Stomach smooth muscle (tissue), 2 donors: ENCODE data around the gene FAM217A.

Experiments used
- H3K27ac ChIP-seq: one replicate; pipeline ENCODE4 v1.7.0; 2013; ENCODE audit warnings: mild to moderate bottlenecking, low read length, inconsistent platforms
- H3K27me3 ChIP-seq, 2 donors: one replicate each; pipeline ENCODE4 v1.7.0; 2013; ENCODE audit warnings: low read length in 2 of 2; ENCODE audit not compliant: insufficient read depth in 2 of 2, control insufficient read depth in 1 of 2
- H3K36me3 ChIP-seq, 2 donors: one replicate each; pipeline ENCODE4 v1.7.0; 2013; ENCODE audit warnings: low read length in 2 of 2; ENCODE audit not compliant: control insufficient read depth in 2 of 2, insufficient read depth in 2 of 2
- H3K4me1 ChIP-seq: one replicate; pipeline ENCODE4 v1.7.0; 2013; ENCODE audit warnings: low read length; ENCODE audit not compliant: control insufficient read depth, insufficient read depth
- H3K4me3 ChIP-seq, 2 donors: one replicate each; pipeline ENCODE4 v1.7.0; 2013; ENCODE audit warnings: low read length in 2 of 2
- H3K9ac ChIP-seq, 2 donors: one replicate each; pipeline ENCODE4 v1.7.0; 2013; ENCODE audit warnings: low read length in 2 of 2, mild to moderate bottlenecking in 1 of 2
- H3K9me3 ChIP-seq, 2 donors: one replicate each; pipeline ENCODE4 v1.7.0; 2013; ENCODE audit warnings: low read length in 2 of 2; ENCODE audit not compliant: control insufficient read depth in 2 of 2
- donor health status: healthy.
- donor health status: Pancreatic carcinoma.

The FAM217A gene

GRCh38 chr6:4085332-4085700 is 6.4 kb upstream of the FAM217A start:
- Histone ChIP-seq H3K27ac (no peak overlapping the region), H3K4me3 (no peak overlapping the region), H3K9ac (no peak overlapping the region), H3K36me3 (no peaks in the 10 kb centered on the region), H3K9me3 (no peaks in the 10 kb centered on the region), H3K4me1 (no peaks in the 10 kb centered on the region), H3K27me3 (no peaks in the 10 kb centered on the region)

GRCh38 chr6:4084444-4085331 is 5.8 kb upstream of the FAM217A start:
- no peak overlapping the region for H3K4me3 ChIP-seq
- no peak overlapping the region for H3K9ac ChIP-seq

GRCh38 chr6:4074478-4075235 is 4.3 kb downstream of the FAM217A start:
- Histone ChIP-seq H3K36me3 (no peaks in the 10 kb centered on the region), H3K27ac (no peak overlapping the region), H3K27me3 (peaks cover 3 to 6% of the 10 kb centered on the region in 2 donors), H3K9me3 (no peaks in the 10 kb centered on the region), H3K4me1 (no peaks in the 10 kb centered on the region), H3K9ac (no peak overlapping the region), H3K4me3 (no peak overlapping the region)

More at GRCh38 chr6:4084444-4085331, 5.8 kb upstream of the FAM217A start:
- H3K9me3 ChIP-seq, result no peaks in the 10 kb centered on the region
- no peaks in the 10 kb centered on the region for H3K4me1 ChIP-seq
- no peak overlapping the region for H3K27ac ChIP-seq
- no peaks in the 10 kb centered on the region for H3K36me3 ChIP-seq
- no peaks in the 10 kb centered on the region for H3K27me3 ChIP-seq

- Histone ChIP-seq H3K4me3 (no peak overlapping the region), H3K9ac (no peak overlapping the region), H3K27ac (no peak overlapping the region), H3K36me3 (no peaks in the 10 kb centered on the region), H3K9me3 (no peaks in the 10 kb centered on the region), H3K4me1 (no peaks in the 10 kb centered on the region), H3K27me3 (no peaks in the 10 kb centered on the region)
Observed at GRCh38 chr6:4071330-4071729, 7.6 kb downstream of the FAM217A start.

DNA sequence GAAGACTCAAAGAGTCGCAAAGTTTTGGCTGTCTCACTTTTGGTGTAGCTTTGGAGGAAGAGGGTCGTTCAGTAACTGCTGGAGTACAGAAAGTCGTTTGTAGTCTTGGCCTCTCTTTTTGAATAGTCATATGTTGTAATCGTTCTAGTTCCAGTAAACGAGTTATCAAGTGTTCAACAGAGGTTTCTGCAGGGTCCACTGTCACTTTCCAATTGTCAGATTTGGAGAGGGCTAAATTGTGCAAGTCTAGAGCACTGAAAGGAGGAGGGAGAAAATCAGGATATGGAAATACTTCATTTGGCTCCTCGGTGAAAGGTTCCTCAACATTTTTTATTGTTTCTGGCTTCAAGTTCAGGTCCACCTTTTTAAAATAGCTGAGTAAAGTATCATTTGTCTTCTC is 9.7 kb downstream of the FAM217A start:
- Histone ChIP-seq H3K27ac (no peak overlapping the region), H3K4me1 (no peaks in the 10 kb centered on the region), H3K9ac (no peak overlapping the region), H3K9me3 (no peaks in the 10 kb centered on the region), H3K36me3 (peaks cover 7 to 9% of the 10 kb centered on the region in 2 donors), H3K27me3 (no peaks in the 10 kb centered on the region), H3K4me3 (no peak overlapping the region)

DNA sequence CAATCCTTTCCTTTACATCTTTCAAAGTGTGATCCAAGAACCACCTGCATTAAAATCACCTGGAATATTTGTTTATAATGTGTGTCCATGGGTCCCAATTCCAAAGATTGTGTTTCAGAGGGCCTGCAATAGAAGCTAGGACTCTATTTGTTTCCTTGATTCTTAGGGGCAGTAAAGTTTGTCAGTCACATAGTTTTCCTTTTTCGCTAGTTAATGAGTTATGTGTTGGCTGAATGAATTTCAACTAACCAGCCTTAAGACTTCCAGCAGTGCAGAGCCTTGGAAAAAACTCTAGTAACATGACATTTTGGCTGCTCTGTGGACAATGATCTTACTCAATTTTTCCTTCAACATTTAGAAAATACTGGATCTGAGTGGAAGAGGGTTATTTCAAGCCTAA is 11.3 kb downstream of the FAM217A start:
- Histone ChIP-seq H3K9me3 (no peaks in the 10 kb centered on the region), H3K36me3 (peaks cover 12 to 17% of the 10 kb centered on the region in 2 donors), H3K9ac (no peak overlapping the region), H3K4me1 (no peaks in the 10 kb centered on the region), H3K27me3 (no peaks in the 10 kb centered on the region), H3K27ac (no peak overlapping the region), H3K4me3 (no peak overlapping the region)

DNA sequence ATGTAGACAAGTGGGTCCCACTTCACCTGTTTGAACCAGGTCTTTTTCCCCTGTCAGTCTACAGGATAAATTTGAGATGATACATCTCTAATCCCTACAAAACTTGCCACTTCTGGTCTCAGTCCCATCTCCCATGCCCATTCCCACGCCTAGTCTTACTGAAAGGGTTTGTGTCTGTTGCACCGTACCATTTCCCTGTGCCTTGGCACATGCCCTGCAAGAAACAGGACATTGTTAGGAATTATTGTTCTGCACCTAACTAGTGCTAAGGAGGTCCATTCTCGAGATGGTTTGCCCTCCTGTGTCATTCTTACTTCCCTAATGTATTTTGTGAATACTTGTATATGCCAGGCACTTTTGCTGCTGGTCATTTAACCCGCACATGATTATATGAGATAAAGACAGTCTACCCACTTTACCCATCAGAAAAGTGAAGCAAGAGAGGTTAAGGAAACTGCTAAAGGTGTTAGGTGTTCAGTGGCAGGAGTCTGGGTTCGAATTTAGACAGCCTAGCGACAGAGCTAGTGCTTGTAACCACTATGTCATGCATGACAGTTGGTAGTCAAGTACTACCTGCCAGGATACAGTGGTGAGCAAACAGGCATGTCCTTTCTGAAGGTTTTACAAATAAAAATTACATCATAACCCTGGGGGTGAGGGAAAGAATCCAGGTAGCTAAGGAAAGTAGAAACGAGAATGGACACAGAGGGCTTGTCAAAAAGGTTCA is 12.7 kb downstream of the FAM217A start:
- no peak overlapping the region for H3K4me3 ChIP-seq
- H3K36me3 ChIP-seq, result peaks cover 17 to 23% of the 10 kb centered on the region in 2 donors
- no peak overlapping the region for H3K9ac ChIP-seq
- no peaks in the 10 kb centered on the region for H3K4me1 ChIP-seq
- no peak overlapping the region for H3K27ac ChIP-seq
- H3K9me3 ChIP-seq, result no peaks in the 10 kb centered on the region
- H3K27me3 ChIP-seq, result no peaks in the 10 kb centered on the region

- no peaks in the 10 kb centered on the region for H3K4me1 ChIP-seq
- H3K9ac ChIP-seq, result no peak overlapping the region
- H3K36me3 ChIP-seq, result peaks cover 35 to 58% of the 10 kb centered on the region in 2 donors
Observed at GRCh38 chr6:4059115-4059777, 19.7 kb downstream of the FAM217A start.

DNA sequence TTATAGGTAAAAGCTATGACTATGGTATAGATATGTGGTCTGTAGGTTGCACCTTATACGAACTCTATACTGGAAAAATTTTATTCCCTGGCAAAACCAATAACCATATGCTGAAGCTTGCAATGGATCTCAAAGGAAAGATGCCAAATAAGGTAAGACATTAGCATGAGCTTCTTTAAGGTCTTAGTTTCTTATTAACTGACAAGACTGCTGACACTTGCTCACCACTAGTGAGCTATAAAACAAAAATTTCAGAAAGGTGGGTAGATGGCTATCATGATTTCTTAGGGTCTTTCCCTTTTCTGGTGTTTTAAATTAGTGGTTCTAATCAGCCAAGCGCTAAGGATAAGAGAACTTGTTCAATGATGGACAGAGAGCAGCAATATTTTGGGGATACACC is 21.9 kb downstream of the FAM217A start:
- peaks cover 31 to 60% of the 10 kb centered on the region in 2 donors for H3K36me3 ChIP-seq

More at GRCh38 chr6:4059115-4059777, 19.7 kb downstream of the FAM217A start:
- no peak overlapping the region for H3K4me3 ChIP-seq
- H3K9me3 ChIP-seq, result no peaks in the 10 kb centered on the region
- H3K27ac ChIP-seq, result no peak overlapping the region
- no peaks in the 10 kb centered on the region for H3K27me3 ChIP-seq

DNA sequence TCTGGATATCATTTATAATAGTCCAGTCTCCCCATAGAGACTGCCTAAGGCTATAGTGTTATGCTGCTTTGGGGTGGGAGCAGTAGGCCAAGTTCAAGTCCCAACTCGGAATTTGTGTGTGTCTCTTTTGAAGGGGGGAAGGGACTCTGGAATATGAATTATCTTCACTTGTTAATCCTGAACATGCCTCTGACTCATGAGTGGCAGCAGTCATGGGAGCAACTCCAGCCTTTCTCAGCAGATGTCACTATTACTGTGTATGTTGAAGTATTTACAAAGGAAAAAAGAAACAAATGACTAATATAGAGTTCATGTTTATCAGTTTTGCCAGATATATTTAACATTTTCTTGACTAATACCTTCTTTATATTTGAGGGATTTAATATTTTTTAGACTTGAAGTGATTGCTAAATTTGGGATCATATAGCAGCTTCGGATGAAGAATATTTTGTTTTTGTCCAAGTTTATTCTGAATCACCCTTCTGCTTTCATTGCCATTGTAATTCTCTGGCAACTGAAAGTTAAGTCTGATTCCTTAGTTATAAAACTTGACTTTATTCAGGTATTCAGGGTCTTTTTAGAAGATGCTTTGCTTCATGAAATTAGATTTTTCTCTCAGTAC is 23.4 kb downstream of the FAM217A start:
- Histone ChIP-seq H3K4me3 (no peak overlapping the region), H3K4me1 (no peaks in the 10 kb centered on the region), H3K27ac (no peak overlapping the region), H3K9ac (no peak overlapping the region), H3K27me3 (no peaks in the 10 kb centered on the region), H3K9me3 (no peaks in the 10 kb centered on the region), H3K36me3 (peaks cover 32 to 55% of the 10 kb centered on the region in 2 donors)

More for the DNA sequence above, 21.9 kb downstream of the FAM217A start:
- no peak overlapping the region for H3K9ac ChIP-seq
- no peaks in the 10 kb centered on the region for H3K27me3 ChIP-seq
- no peaks in the 10 kb centered on the region for H3K4me1 ChIP-seq
- no peaks in the 10 kb centered on the region for H3K9me3 ChIP-seq
- H3K27ac ChIP-seq, result no peak overlapping the region
- no peak overlapping the region for H3K4me3 ChIP-seq
